A549 (cell line): Measurements from ENCODE around the gene EXT2. TPM values are rescaled to one million over a fixed set of nuclear protein-coding genes. Genes with fewer than 3 reads are reported as not detected.

Experiments used
- ATAC-seq, 2 experiments: fragments of 200-7000 bp in 1 of 2; fragments of >200 bp in 1 of 2; cut with Nextera tagmentation in 1 of 2; cut with Tn5 transposase in 1 of 2; 3 replicates each; pipeline versions ENCODE4 v1.8.0 to v1.9.1; 2018 to 2020; ENCODE audit warnings: mild to moderate bottlenecking in 1 of 2, moderate library complexity in 1 of 2
- CTCF ChIA-PET: fragments of 300-600 bp; sonication (Branson Sonifier 250); formaldehyde crosslinking; extraction: SDS; loops from one replicate; lab custom pipeline; 2021; ENCODE audit warnings: antibody characterized with exemption, inconsistent platforms; lab: Yijun Ruan, JAX
- POLR2A ChIA-PET: fragments of 350-600 bp; formaldehyde crosslinking; extraction: SDS; loops from one replicate; lab custom pipeline; 2021; ENCODE audit warnings: antibody characterized with exemption, inconsistent platforms; lab: Yijun Ruan, JAX
- DNase-seq, 2 experiments: peaks; one replicate each; pipeline versions ENCODE4 v3.0.0 to v3.0.0-alpha.2; 2011 to 2016; ENCODE audit warnings: low read depth in 1 of 2, low spot score in 1 of 2
- FAIRE-seq: peaks from 2 replicates; lab custom pipeline; 2011; peaks lifted over from hg19 to GRCh38; lab: Jason Lieb, UNC
- H3K27ac ChIP-seq, 2 experiments: fragments of >200 bp; sonication (Bioruptor Twin); formaldehyde crosslinking; 3 replicates each; pipeline ENCODE4 v1.5.1; 2016 to 2017
- H3K4me1 ChIP-seq: fragments of >200 bp; sonication (Bioruptor Twin); formaldehyde crosslinking; 3 replicates; pipeline ENCODE4 v1.6.1; 2016
- H3K4me2 ChIP-seq: fragments of >200 bp; sonication (Bioruptor Twin); formaldehyde crosslinking; 3 replicates; pipeline ENCODE4 v1.6.1; 2016
- H3K4me3 ChIP-seq: fragments of >200 bp; sonication (Bioruptor Twin); formaldehyde crosslinking; 3 replicates; pipeline ENCODE4 v1.5.1; 2016
- H3K9me3 ChIP-seq: fragments of >200 bp; sonication (Bioruptor Twin); formaldehyde crosslinking; 3 replicates; pipeline ENCODE4 v1.6.1; 2016
- BHLHE40 ChIP-seq: IDR thresholded peaks from 2 replicates; pipeline ENCODE4 v1.6.1; 2012; ENCODE audit warnings: low read depth, low read length, inconsistent platforms
- CEBPB ChIP-seq, 2 experiments: fragments of >200 bp in 1 of 2; sonication (Bioruptor Twin) in 1 of 2; formaldehyde crosslinking in 1 of 2; IDR thresholded peaks; 2 replicates each; pipeline ENCODE4 v1.6.1; 2012 to 2016
- CHD4 ChIP-seq: fragments of 200-600 bp; sonication (generic); IDR thresholded peaks from 2 replicates; pipeline ENCODE4 v1.6.1; 2016; ENCODE audit warnings: antibody characterized with exemption, mild to moderate bottlenecking, borderline replicate concordance
- EHF ChIP-seq: fragments of 250-450 bp; sonication (Bioruptor Pico); IDR thresholded peaks from 2 replicates; pipeline ENCODE4 v1.5.0; 2020; ENCODE audit warnings: mild to moderate bottlenecking
- EP300 ChIP-seq, 2 experiments: fragments of >200 bp; sonication (Bioruptor Twin); formaldehyde crosslinking; IDR thresholded peaks; 2 replicates in 1 of 2; 3 replicates in 1 of 2; pipeline ENCODE4 v1.6.1; 2016 to 2017
- ESRRA ChIP-seq: fragments of 150-350 bp; IDR thresholded peaks from 2 replicates; pipeline ENCODE4 v1.6.1; 2014; ENCODE audit warnings: mild to moderate bottlenecking, low read length, borderline replicate concordance
- FOSB ChIP-seq: fragments of 250-450 bp; sonication (Bioruptor Pico); IDR thresholded peaks from 2 replicates; pipeline ENCODE4 v1.5.0; 2020; ENCODE audit warnings: mild to moderate bottlenecking, moderate library complexity
- HES2 ChIP-seq: fragments of >200 bp; sonication (Bioruptor Twin); formaldehyde crosslinking; IDR thresholded peaks from 2 replicates; pipeline ENCODE4 v1.6.1; 2016
- KDM1A ChIP-seq: fragments of 200-600 bp; sonication (generic); IDR thresholded peaks from 2 replicates; pipeline ENCODE4 v1.6.1; 2016; ENCODE audit warnings: low read depth, mild to moderate bottlenecking
- MAX ChIP-seq: IDR thresholded peaks from 2 replicates; pipeline ENCODE4 v1.6.1; 2012
- MYC ChIP-seq: IDR thresholded peaks from 2 replicates; pipeline ENCODE4 v1.6.1; 2012; ENCODE audit warnings: mild to moderate bottlenecking, inconsistent platforms, low read length, improper control_type of control experiment, borderline replicate concordance
- NFE2L2 ChIP-seq: fragments of 150-350 bp; conservative IDR thresholded peaks from 2 replicates; pipeline ENCODE4 v1.6.1; 2014; ENCODE audit warnings: low read length
- POLR2AphosphoS2 ChIP-seq: conservative IDR thresholded peaks from 2 replicates; pipeline ENCODE4 v1.6.1; 2012; ENCODE audit warnings: low read length, improper control_type of control experiment, inconsistent platforms
- RARB ChIP-seq: fragments of 250-450 bp; sonication (Bioruptor Pico); IDR thresholded peaks from 2 replicates; pipeline ENCODE4 v1.8.0; 2021; ENCODE audit warnings: mild to moderate bottlenecking, moderate library complexity
- RCOR1 ChIP-seq: fragments of 150-350 bp; IDR thresholded peaks from 2 replicates; pipeline ENCODE4 v1.6.1; 2014; ENCODE audit warnings: antibody characterized with exemption, low read length, low read depth
- REST ChIP-seq: fragments of 200-600 bp; sonication (generic); IDR thresholded peaks from 2 replicates; pipeline ENCODE4 v1.6.1; 2016; ENCODE audit warnings: antibody characterized with exemption, mild to moderate bottlenecking, moderate library complexity
- RFX5 ChIP-seq: fragments of 450-650 bp; IDR thresholded peaks from 2 replicates; pipeline ENCODE4 v1.7.1; 2014; ENCODE audit warnings: antibody characterized with exemption, mild to moderate bottlenecking, moderate library complexity
- ZC3H11A ChIP-seq: fragments of 450-650 bp; IDR thresholded peaks from 2 replicates; pipeline ENCODE4 v1.6.1; 2014; ENCODE audit warnings: antibody characterized with exemption, mild to moderate bottlenecking
- ZNF302 ChIP-seq: fragments of 250-450 bp; sonication (Bioruptor Pico); IDR thresholded peaks from 2 replicates; pipeline ENCODE4 v1.9.0; 2021; ENCODE audit warnings: inconsistent platforms, mild to moderate bottlenecking, moderate library complexity
- ZSCAN20 ChIP-seq: fragments of 250-450 bp; sonication (Bioruptor Pico); IDR thresholded peaks from 2 replicates; pipeline ENCODE4 v1.8.0; 2022; ENCODE audit warnings: mild to moderate bottlenecking, moderate library complexity
- WGBS: methylation state at CpG from one replicate; pipeline ENCODE4 v1.1.6; 2017; ENCODE audit errors: missing lambda C conversion rate; 5-methylcytosine and 5-hydroxymethylcytosine counted together
- polyA plus RNA-seq, 4 experiments: library from polyadenylated mRNA; depleted of rRNA in 3 of 4; stranded (reverse); fragments of >200 nt; fragmentation: RNase III in 1 of 4; extraction: RNeasy Plus Mini Kit Qiagen cat#74134 plus additional on column Dnase treatment in 1 of 4; gene quantifications; 2 replicates in 3 of 4; 3 replicates in 1 of 4; pipeline ENCODE4 v1.2.3, GENCODE V29; 2011 to 2017
- TF ChIP-seq, protein P1 (sequence below): IDR thresholded peaks from 2 replicates; pipeline ENCODE4 v1.6.1; 2012; ENCODE audit warnings: low read depth, borderline replicate concordance
- TF ChIP-seq, protein P2 (sequence below): IDR thresholded peaks from 2 replicates; pipeline ENCODE4 v1.6.1; 2012
- TF ChIP-seq, protein P3 (sequence below): fragments of >200 bp; sonication (Bioruptor Twin); formaldehyde crosslinking; IDR thresholded peaks from 3 replicates; pipeline ENCODE4 v1.6.1; 2016
- TF ChIP-seq, protein P4 (sequence below): fragments of 150-350 bp; IDR thresholded peaks from 2 replicates; pipeline ENCODE4 v1.6.1; 2014; ENCODE audit warnings: low read depth, mild to moderate bottlenecking, low read length
- TF ChIP-seq, protein P5 (sequence below): fragments of 250-450 bp; sonication (Bioruptor Pico); IDR thresholded peaks from 2 replicates; pipeline ENCODE4 v1.5.0; 2021; ENCODE audit warnings: mild to moderate bottlenecking, moderate library complexity, borderline replicate concordance

The EXT2 gene
- polyA plus RNA-seq, 2 of the 4 experiments (the other 2 are of a cell fraction) = 56.5 to 77.3 TPM

DNA sequence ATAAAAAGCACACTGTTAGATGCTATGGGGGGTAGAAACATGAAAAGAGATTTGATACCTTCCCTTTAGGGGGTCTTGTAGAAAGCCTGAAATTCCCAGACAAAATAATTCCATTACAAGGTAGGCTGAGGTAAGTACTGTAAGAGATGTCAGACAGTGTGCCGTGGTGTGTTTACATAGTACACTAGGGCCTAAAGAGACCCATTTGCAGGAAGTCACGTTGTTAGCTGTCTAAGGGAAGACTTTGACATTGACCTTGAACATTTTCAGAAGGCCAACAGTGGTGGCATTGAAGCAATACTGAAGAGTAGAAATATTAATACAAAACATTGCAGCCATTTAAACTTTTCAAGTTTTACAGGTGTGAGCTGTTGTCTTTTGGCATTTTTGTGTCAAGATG is 30.8 kb downstream of the EXT2 start:
- CTCF ChIA-PET = interaction anchor here (0.9 to 2.8 kb wide), 5 partner anchors 8 to 414 kb away, joined by 3 to 9 read pairs (median 3); no protein-coding TSS in a partner anchor
- ATAC-seq (no peak), DNase-seq (no peak), FAIRE-seq (no peak)
- H3K4me1 ChIP-seq = no peaks in the 10 kb centered on the region
- POLR2A ChIA-PET = no interaction called here
- no peaks in the 10 kb centered on the region for H3K9me3 ChIP-seq
- WGBS = 84% methylated on average over 2 of the region's 2 CpGs
- H3K27ac ChIP-seq = no peak overlapping the region
- no peak overlapping the region for H3K4me2 ChIP-seq
- H3K4me3 ChIP-seq = no peak overlapping the region
- no peak for TF ChIP-seq RCOR1
- no peak for TF ChIP-seq CHD4
- TF ChIP-seq, protein P1, sequence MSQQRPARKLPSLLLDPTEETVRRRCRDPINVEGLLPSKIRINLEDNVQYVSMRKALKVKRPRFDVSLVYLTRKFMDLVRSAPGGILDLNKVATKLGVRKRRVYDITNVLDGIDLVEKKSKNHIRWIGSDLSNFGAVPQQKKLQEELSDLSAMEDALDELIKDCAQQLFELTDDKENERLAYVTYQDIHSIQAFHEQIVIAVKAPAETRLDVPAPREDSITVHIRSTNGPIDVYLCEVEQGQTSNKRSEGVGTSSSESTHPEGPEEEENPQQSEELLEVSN = no peak
- TF ChIP-seq RARB (CRISPR knock-in tag) = no peak
- TF ChIP-seq BHLHE40 = no peak
- TF ChIP-seq KDM1A = no peak
- TF ChIP-seq, protein P2, sequence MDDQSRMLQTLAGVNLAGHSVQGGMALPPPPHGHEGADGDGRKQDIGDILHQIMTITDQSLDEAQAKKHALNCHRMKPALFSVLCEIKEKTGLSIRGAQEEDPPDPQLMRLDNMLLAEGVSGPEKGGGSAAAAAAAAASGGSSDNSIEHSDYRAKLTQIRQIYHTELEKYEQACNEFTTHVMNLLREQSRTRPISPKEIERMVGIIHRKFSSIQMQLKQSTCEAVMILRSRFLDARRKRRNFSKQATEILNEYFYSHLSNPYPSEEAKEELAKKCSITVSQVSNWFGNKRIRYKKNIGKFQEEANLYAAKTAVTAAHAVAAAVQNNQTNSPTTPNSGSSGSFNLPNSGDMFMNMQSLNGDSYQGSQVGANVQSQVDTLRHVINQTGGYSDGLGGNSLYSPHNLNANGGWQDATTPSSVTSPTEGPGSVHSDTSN = no peak
- TF ChIP-seq, protein P3, sequence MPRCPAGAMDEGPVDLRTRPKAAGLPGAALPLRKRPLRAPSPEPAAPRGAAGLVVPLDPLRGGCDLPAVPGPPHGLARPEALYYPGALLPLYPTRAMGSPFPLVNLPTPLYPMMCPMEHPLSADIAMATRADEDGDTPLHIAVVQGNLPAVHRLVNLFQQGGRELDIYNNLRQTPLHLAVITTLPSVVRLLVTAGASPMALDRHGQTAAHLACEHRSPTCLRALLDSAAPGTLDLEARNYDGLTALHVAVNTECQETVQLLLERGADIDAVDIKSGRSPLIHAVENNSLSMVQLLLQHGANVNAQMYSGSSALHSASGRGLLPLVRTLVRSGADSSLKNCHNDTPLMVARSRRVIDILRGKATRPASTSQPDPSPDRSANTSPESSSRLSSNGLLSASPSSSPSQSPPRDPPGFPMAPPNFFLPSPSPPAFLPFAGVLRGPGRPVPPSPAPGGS = no peak
- TF ChIP-seq ESRRA = no peak
- no peak for TF ChIP-seq EHF (CRISPR knock-in tag)

- CTCF ChIA-PET = interaction anchor here (1.1 to 2.8 kb wide), 3 partner anchors 17 to 200 kb away, joined by 3 to 9 read pairs (median 4); no protein-coding TSS in a partner anchor
- no peak for ATAC-seq
- H3K4me3 ChIP-seq = no peak overlapping the region
- no peak overlapping the region for H3K4me2 ChIP-seq
- TF ChIP-seq RFX5 (no peak), NFE2L2 (no peak), FOSB (CRISPR knock-in tag) (no peak), REST (no peak), BHLHE40 (no peak), MAX (no peak), MYC (no peak), POLR2AphosphoS2 (no peak), HES2 (no peak), EP300 (IDR thresholded peaks at IDR 0.05) (no peak), ZC3H11A (no peak), RCOR1 (no peak), CEBPB (IDR thresholded peaks at IDR 0.05) (no peak), ZNF302 (CRISPR knock-in tag) (no peak), ZSCAN20 (CRISPR knock-in tag) (no peak)
- TF ChIP-seq, protein P4, sequence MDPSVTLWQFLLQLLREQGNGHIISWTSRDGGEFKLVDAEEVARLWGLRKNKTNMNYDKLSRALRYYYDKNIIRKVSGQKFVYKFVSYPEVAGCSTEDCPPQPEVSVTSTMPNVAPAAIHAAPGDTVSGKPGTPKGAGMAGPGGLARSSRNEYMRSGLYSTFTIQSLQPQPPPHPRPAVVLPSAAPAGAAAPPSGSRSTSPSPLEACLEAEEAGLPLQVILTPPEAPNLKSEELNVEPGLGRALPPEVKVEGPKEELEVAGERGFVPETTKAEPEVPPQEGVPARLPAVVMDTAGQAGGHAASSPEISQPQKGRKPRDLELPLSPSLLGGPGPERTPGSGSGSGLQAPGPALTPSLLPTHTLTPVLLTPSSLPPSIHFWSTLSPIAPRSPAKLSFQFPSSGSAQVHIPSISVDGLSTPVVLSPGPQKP = no peak
- TF ChIP-seq, protein P2 = no peak
- TF ChIP-seq, protein P5, sequence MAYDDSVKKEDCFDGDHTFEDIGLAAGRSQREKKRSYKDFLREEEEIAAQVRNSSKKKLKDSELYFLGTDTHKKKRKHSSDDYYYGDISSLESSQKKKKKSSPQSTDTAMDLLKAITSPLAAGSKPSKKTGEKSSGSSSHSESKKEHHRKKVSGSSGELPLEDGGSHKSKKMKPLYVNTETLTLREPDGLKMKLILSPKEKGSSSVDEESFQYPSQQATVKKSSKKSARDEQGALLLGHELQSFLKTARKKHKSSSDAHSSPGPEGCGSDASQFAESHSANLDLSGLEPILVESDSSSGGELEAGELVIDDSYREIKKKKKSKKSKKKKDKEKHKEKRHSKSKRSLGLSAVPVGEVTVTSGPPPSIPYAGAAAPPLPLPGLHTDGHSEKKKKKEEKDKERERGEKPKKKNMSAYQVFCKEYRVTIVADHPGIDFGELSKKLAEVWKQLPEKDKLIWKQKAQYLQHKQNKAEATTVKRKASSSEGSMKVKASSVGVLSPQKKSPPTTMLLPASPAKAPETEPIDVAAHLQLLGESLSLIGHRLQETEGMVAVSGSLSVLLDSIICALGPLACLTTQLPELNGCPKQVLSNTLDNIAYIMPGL (CRISPR knock-in tag) = no peak
- DNase-seq = no peak
- no peak overlapping the region for H3K27ac ChIP-seq
- WGBS = 94% methylated on average over 8 of the region's 8 CpGs
- FAIRE-seq = no peak
- H3K9me3 ChIP-seq = no peaks in the 10 kb centered on the region
- POLR2A ChIA-PET = no interaction called here
- H3K4me1 ChIP-seq = no peaks in the 10 kb centered on the region
Measured at GRCh38 chr11:44127130-44127529, 31.7 kb downstream of the EXT2 start.
